Posterior cingulate gyrus (tissue), 11 donors: ENCODE results near the gene PDPK1.
"Not testable (repeated sequence)": the region's sequence is repeated elsewhere in the genome, so short reads cannot be mapped to it uniquely, and the experiment has no call there.

ENCODE experiments used
- DNase-seq, 10 donors: peaks; one replicate each; pipeline versions ENCODE4 v3.0.0 to v3.0.0-alpha.2; 2020 to 2021; ENCODE audit warnings: mixed read lengths in 3 of 10
- intact Hi-C: fragments of 100-400 bp; cut with DNase I; formaldehyde crosslinking; loops from one replicate; pipeline ENCODE4 v1.15.1; 2023

The PDPK1 gene

DNA sequence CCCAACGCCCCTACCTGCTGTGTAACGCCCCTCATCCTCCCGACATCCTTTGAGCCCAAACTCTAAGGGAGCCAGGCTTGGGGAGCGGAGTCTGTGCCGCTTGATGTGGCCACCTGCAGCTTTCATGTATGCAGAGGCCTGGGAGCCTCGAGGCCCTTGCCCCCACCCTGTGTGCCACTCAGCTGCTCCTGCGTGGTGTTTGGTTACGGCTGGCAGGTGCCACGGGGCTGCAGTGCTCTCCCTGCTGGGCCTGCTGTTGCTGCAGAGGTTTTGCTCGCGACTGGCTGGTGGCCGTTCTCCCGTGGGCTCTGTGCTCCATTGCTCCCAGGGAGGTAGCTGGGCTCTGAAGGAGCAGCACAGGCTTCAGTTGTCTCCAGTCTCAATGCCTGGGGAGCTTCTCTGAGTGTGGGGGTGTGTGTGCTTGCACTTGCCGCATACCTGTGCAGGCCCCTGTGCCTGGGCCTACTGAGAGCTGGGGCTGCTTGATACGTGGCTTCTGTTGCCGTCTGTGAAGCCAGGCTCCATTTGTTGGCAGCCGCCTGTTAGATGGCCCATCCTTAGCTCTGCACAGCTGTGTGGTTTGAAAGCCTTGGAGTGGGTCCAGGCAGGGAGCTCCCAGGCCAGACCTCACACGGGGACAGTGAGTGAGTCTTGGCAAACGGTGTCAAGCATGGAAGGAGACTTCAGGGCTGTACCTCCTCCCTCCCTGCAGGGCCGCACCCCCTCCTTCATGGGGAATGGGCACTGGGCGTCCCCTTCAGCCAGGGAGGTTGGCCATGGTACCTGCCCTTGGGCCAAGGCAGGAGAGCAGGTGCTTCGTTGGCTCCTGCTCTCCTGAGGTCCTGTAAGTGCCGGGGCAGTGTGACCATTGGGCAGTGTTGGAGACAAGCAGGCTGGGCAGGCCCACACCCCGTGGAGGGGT is 47.2 kb downstream of the PDPK1 start:
- intact Hi-C loops: no loop called here
- peak in 6 of 10 donors; percentile 27 to 88 (median 58) for DNase-seq

DNA sequence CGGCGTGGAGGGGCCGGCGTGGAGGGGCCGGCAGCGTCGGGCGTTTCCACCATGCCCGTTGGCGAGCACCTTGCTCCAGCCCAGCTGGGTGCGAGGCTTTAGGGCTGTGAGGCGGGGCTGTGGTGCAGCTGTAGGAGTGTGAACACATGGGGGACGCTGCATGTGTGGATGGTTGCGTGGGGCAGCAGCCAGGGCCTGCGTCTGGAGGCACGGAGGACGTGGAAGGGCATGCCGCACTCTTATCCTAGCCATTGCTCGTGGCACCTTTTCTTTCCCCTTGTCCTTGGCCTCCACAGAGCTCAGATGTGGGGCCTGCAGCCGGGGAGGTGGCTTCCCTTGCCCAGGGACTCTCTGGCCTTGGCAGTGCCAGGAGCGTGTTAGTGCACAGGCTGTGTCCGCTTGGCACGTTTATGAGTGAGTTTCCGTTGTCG is 47.8 kb downstream of the PDPK1 start:
- peak in 1 of 10 donors; percentile 70 for DNase-seq
- intact Hi-C loops: no loop called here

DNA sequence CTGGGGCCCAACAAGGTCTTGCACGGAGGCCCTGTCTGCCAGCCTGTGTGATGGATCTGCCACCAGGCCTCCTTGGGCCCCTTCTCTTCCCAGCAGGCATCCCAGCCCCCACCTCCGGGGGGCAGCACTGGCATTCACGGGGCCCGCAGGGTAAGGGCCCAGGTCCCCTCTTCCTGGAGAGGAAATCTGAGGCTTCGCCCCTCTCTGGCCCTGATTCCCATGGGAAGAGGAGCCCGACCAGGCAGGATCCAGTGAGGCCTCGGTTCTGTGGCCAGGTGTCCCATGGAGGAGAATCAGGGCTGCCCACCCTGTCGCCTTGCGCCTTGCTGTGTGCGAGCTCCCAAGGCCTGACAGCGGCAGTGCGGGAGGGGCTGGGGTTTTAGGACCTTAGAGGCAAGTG is 48.4 kb downstream of the PDPK1 start:
- intact Hi-C loops: no loop called here
- peak in 2 of 10 donors; percentile 64 to 75 for DNase-seq

DNA sequence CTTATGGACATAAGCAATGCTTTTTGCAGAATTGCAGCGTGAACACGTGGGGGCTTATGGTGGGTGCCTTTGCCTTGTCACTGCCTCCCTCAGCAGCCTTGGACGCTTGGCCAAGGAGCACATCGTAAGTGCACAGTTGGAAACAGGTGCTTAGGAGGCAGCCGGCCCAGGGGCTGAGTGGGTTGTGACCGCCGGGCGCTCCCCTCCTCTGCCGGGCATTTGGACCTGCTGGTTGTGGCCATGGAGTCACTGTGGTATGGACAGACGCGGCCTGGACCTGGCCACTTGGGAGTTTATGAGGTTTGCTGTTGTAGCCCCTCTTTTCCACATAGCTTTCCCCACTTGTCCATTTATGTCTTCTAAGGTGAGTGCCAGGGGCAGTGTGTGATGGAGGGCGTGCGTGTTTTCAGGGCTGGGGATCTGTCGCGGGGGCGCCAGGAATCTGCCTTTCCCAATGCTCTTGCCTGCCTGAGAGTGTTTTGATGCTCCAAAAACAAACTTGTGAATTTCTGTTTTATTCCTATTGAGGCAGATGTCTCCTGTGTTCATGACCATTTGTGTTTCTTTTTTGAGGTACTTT is 49.2 kb downstream of the PDPK1 start:
- peak in 4 of 10 donors; percentile 10 to 88 (median 56) for DNase-seq
- intact Hi-C loops: no loop called here

DNA sequence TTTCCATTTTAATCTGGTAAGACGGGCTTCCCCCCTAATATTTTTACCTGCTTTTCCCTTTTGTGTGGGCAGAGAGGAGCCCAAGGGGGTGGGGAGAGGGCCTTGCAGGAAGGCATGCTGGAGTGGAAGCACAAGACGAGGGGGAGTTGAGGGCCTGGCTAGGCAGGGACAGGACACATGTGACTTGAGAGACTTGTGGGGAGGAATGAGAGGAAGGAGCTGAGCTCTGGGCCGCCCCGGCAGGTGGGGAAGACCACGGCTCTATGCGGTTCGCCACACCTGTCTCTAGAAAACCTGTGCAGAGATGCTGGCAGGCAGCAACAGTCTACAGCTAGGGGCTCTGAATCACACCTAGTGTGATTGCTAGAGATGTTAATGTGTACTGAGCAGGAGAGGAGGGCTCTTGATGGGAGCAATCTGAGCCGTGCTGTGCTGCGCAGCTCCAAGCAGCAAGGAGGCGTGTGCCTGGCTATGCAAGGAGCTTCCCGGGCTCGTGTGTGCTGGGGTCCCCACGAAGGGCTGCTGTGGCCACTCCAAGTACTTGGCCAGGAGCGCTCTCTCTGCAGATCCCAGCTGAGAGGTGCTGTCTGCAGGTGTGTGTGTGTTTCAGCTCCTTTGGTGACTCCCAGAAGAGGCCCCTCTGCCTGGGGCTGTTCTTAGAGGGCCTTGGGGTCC is 50.2 kb downstream of the PDPK1 start:
- peak in 5 of 10 donors; percentile 11 to 83 (median 42) for DNase-seq
- intact Hi-C loops: no loop called here

DNA sequence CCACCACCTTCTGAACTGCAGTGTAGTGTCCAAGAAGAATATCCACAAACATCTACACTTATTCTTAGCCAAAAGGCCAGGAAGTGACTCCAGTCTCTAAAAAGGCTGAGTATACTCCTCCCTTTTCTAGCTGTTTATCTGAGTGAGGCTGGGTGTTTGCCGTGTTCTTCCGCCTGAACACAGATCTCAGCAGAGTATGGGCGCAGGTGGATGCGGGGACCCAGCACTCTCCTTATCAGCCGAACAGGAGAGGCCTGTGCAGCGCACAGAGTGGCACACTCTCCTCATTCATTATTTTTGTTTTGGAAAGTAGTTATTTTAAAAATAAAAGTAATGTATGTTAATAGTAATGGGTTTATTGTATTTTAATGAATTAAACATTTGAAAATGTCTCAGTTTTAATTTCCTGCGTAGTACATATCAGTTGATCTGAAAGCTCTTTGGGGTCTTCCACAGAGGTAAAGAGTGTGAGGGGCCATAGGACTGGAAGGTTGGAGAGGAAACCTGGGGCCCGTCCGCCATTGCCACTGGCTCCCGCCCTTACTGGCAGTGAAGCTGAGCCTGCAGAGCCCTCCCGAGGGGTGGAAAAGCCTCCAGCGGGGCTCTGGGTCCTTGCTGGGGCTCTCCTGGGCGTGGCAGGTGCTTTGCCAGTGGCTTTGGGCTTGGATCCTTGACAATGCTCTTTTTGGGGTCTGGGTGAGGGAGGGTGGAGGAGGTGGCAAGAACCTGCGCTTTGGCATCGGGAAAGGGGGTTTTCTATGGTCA is 53.8 kb downstream of the PDPK1 start:
- peak in 1 of 10 donors; percentile 45 for DNase-seq
- intact Hi-C loops: no loop called here

DNA sequence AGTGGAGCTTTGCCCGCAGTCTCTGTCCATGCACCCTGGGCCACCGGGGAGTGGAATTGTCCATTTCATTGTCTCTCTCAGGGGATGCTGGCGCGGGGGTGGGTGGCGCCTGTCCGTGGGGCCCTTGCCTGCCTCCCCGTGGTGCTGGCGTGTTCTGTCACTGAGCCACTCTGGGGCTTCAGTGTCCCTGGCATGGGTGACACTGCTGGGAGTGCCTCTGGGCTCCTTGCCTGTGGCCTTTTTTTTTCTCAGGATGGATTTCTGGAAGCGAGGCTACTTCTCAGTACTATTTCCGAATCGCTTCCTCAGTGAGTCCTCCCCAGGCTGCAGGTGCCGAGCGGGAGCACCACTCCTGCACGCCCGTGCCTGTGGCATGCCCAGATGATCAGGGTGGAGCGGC is 55.0 kb downstream of the PDPK1 start:
- peak in 2 of 10 donors; percentile 67 to 73 for DNase-seq
- intact Hi-C loops: no loop called here

DNA sequence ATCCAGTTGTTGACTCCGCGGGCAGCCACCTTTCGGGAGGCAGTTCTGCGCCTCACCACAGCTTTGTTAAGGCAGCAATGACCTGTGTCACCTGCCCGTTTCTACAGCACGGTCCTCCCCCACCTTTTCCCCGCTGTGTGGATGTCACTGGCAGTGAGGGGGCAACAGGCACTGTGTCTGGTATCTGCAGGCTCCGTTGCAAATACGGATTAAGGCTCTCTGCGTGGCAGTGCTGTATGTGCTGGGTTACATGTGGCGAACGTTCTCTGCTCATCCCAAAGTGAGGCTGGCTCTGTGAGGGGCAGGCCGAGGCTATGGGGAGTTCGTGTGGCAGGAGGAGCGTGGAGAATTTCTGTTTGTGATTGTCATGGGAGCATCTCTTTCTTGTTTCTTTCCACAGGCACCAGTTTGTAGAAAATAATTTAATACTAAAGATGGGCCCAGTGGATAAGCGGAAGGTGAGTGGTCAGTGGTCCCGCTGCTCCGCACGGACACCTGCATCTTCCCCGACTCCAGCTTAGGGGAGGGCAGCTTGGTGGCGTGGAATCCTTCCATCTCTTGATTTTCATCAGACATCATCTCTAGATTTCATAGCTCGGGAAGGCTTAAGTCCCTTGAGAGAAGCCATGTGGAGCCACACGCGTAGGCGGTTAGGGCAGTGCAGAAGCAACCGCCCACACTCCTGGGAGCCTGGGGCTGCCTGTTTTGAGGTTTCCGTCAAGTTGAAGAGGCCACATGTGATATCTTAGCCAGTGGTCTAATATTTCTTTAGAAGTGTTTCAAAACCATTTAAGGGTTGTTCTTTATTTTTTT is 57.8 kb downstream of the PDPK1 start:
- intact Hi-C loops: no loop called here
- DNase-seq: peak in 3 of 10 donors; percentile 38 to 60 (median 59)

DNA sequence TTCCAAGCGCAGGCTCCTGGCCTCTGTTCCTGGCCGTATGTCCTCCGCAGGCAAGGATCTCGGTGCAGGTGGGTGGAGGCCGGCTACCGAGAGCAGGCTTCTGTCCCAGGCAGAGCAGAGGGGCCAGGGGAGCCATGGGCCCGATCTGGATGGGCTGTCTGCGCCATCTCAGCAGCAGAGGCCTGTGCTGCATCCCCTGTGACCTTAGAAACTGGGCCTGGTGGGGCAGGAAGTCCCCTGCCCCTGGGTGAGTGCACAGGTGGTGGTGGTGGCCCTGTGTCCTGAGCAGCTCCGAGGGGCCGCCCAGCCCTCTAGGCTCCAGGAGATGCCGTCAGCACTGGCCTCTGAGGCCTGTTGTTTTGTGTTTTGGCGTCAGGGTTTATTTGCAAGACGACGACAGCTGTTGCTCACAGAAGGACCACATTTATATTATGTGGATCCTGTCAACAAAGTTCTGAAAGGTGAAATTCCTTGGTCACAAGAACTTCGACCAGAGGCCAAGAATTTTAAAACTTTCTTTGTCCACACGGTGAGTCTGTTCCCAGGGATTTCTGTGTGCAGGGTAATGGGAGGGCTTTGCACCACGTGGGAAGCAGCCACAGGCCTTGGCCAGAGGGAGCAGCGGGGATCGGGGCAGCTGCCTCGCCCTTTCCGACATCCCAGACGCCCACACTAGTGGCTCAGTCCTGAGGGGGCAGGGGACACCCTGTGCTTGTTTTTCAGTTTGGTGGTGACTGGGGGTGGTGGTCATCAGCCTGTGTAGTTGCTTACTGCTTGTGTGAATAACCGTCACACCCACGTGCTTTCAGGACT is 59.1 kb downstream of the PDPK1 start:
- intact Hi-C loops: no loop called here
- peak in 3 of 10 donors; percentile 61 to 67 (median 62) for DNase-seq

DNA sequence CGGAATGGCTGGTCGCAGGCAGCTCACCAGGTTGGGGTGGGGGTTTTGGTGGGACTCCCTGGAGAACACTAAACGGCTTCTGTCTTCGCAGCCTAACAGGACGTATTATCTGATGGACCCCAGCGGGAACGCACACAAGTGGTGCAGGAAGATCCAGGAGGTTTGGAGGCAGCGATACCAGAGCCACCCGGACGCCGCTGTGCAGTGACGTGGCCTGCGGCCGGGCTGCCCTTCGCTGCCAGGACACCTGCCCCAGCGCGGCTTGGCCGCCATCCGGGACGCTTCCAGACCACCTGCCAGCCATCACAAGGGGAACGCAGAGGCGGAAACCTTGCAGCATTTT is 59.7 kb downstream of the PDPK1 start:
- intact Hi-C loops: no loop called here
- peak in 3 of 10 donors; percentile 61 to 75 (median 64) for DNase-seq

DNA sequence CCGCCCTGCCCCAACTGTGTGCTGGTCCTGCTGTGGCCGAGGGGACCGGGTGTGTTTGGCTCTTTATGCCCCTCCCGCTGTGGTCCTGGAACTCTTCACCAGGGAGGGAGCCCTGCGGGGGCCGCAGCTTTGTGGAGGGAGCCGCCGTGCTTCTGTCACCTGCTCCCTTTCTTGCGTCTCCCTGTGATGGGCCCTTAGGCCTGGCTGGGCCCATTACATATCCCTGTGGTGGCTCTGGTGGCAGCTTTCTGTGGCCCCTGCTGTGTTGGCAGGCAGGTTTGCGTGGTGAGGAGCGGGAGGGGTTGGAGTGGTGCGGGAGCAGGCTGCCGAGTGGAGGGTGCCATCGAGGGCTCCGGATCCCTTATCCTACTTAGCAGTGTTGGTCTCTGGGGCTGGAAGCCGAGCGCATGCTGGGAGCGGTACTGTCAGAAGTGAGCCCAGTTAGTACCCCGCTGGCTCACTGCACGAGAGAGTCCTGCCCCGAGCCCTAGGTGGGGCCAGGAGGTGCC is 60.4 kb downstream of the PDPK1 start:
- peak in 3 of 10 donors; percentile 37 to 59 (median 47) for DNase-seq
- intact Hi-C loops: no loop called here

DNA sequence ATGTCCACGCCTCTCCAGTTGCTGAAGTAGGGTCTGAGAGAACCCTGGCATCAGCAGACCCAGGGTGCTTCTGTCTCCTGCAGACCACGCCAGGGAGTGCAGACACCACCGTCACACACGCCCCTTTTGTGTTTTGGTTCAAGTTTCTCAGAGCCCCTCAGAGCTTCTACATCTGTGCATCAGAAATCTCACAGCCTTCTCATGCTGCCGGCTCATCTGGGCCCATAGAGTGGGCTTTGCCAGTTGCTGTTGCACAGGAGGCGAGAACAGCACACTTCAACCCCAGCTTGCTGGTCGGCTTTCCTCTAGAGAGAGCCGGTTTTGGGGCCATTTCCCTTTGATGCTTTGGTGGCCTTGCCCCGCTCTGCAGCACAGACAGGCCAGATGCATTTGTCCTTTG is 60.9 kb downstream of the PDPK1 start:
- intact Hi-C loops: no loop called here
- DNase-seq: peak in 3 of 10 donors; percentile 19 to 43 (median 42)

DNA sequence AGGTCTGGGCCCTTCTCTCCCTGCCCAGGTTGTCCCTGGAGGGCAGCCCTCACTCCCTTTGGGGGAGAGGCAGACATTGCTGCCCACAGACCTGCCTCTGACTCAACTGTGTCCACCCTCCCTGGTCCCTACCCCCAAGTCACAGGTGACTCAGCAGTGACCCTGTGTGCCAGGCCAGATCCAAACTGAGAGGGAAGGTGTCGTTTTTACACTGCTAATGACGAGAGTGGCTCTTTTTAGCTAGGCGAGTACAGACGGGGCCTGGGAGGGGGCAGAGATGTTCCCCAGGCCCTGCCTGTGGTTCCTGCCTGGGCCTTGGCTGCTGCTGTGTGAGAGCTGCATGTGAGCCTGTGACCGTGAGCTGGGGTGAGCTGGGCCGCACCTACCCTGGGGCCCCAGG is 61.3 kb downstream of the PDPK1 start:
- DNase-seq, intact Hi-C loops: not testable (repeated sequence)

DNA sequence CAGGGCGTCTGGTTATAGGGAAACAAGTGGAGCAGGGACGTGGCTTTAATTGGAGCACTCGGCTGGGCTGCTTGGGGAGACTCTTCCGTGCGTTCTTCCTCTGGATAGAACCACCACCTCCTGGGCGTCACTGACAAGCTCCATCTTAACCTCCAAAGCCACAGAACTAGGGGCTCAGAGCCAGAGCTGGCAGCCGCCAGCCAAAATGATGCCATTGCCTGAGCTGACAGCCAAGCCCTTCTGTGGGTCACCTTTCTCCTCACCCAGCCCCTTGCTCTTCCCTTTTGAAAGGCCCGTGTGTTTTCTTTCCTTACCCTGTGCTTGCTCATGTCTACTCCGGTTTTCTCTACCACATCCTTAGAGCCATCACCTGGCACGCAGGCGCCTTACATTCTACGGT is 62.0 kb downstream of the PDPK1 start:
- peak in 1 of 10 donors; percentile 9 for DNase-seq
- intact Hi-C loops: not testable (repeated sequence)

DNA sequence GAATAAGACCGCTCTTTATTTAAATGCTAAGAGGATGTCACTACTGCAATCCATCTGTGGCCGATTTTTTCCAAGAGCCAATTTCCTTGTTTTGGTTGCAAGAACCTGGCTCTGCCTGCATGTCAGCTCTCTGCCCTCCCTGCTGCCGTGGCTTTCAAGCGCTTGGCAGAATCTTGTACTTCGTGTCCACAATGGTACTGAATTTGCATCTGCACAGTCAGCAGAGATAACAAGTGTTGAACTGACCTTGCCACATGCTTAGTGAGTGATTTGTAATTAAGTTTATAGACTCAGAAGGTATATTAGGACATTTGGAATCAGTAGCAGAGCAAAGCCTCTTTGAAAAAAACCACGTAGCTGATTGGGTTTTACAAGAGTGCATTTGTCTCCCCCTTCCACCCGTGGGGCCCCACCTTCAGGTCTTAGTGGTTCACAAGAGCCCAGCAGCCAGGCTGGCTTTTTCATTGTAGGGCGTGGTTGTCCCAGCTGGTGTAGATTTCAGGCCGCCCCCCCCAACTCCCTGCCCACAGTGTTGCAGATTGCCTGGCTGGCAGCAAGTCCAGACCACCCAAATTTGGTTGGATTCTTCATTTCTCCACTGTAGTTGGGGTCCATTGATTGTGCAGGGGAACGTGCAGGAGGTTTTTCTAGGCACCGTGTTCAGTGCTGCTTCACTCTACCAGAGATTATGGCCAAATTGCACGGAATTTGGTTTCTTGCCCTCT is 63.6 kb downstream of the PDPK1 start:
- intact Hi-C loops: not testable (repeated sequence)
- DNase-seq: peak in 2 of 10 donors; percentile 24 to 49

DNA sequence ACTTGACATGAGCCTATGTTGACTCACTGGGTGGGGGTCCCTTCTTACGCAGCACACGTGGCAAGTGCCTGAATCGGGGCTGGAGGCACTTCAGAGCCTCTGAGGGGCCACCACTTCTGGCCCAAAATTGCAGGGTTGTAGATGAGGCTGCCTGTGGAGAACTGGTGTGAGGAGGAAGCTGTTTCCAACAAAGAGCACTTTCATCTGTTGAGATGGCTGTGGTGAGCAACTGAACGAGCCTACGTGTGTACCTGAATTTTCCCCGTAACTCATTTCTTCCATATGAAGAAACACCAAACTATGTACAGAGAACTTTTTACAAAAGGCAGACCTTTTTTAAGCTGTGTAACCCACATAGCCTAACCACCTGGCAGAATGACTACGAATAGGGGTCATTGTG is 64.4 kb downstream of the PDPK1 start:
- peak in 1 of 10 donors; percentile 2 for DNase-seq
- intact Hi-C loops: not testable (repeated sequence)

DNA sequence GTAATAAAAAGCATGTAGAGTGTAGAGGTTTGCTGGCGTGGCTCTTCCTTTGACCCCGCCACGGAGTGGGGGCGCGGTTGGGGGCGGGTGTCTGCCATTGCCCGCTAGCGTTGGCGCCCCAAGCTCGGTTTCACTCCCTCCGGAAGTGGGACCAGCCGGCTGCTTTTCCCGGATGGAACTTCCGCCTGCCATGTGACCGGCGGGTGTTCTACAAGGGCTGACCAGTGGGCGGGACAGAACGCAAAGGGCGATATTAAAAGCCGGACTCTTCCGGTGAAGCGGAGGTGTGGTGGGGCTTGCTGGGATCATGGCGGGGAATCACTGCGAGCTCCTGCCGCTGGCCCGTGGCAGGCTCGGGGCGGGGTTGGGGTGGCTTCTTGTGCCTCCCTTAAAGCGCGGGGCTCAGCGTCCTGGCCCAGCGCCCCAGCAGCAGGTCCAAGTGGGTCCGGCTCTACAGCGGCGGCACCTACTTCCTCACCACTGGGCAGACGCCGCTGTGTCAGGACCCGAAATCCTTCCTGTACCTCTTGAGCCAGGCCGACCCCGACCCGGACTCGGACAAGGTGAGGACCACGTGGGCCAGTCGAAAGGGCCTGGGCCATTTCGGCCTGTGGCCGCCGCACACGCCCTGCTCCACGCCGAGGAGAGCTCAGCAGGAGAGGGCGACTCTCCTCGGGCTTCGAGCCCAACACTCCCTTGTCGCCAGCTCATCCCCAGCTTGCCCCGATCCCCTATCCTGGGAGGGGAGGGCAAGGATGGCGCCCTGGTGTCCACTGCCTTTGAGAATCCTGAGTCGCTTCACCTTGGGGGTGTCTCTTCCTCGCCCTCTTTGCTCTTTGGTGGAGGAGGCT is 65.6 kb downstream of the PDPK1 start:
- DNase-seq: peak; percentile 94 to 99 (median 98)
- intact Hi-C loops: no loop called here
